HEK293T (cell line): ENCODE results near the gene SCG5.

Experiments
- CTCF ChIA-PET: fragments of 350-600 bp; formaldehyde crosslinking; extraction: SDS; loops from one replicate; lab custom pipeline; 2021; ENCODE audit warnings: antibody characterized with exemption, inconsistent platforms; lab: Yijun Ruan, JAX
- POLR2A ChIA-PET: fragments of 350-600 bp; formaldehyde crosslinking; extraction: SDS; loops from one replicate; lab custom pipeline; 2020; ENCODE audit warnings: antibody characterized with exemption, inconsistent platforms; lab: Yijun Ruan, JAX
- DNase-seq: peaks from one replicate; pipeline ENCODE4 v3.0.0; 2012; ENCODE audit warnings: mixed read lengths; ENCODE audit errors: extremely low spot score
- ARNT ChIP-seq: fragments of 450-650 bp; IDR thresholded peaks from 2 replicates; pipeline ENCODE4 v1.6.1; 2017; ENCODE audit warnings: mild to moderate bottlenecking
- BHLHE40 ChIP-seq: fragments of 450-650 bp; IDR thresholded peaks from 2 replicates; pipeline ENCODE4 v1.6.1; 2016; ENCODE audit warnings: mild to moderate bottlenecking, moderate library complexity, borderline replicate concordance
- CTBP1 ChIP-seq: fragments of 450-650 bp; IDR thresholded peaks from 2 replicates; pipeline ENCODE4 v1.6.1; 2016; ENCODE audit warnings: borderline replicate concordance
- ELF4 ChIP-seq: fragments of 450-650 bp; IDR thresholded peaks from 2 replicates; pipeline ENCODE4 v1.6.1; 2017; ENCODE audit warnings: antibody characterized with exemption
- FOXA1 ChIP-seq: fragments of 450-650 bp; IDR thresholded peaks from 2 replicates; pipeline ENCODE4 v1.6.1; 2016; ENCODE audit warnings: mild to moderate bottlenecking
- FOXK2 ChIP-seq: fragments of 450-650 bp; IDR thresholded peaks from 2 replicates; pipeline ENCODE4 v1.6.1; 2016; ENCODE audit warnings: mild to moderate bottlenecking
- FOXM1 ChIP-seq: fragments of 450-650 bp; IDR thresholded peaks from 2 replicates; pipeline ENCODE4 v1.6.1; 2017; ENCODE audit warnings: mild to moderate bottlenecking, borderline replicate concordance
- HDGF ChIP-seq: fragments of 450-650 bp; IDR thresholded peaks from 2 replicates; pipeline ENCODE4 v1.6.1; 2017; ENCODE audit warnings: antibody characterized with exemption, borderline replicate concordance
- L3MBTL2 ChIP-seq: fragments of 450-650 bp; conservative IDR thresholded peaks from 2 replicates; pipeline ENCODE4 v1.6.1; 2016; ENCODE audit warnings: mild to moderate bottlenecking
- LEF1 ChIP-seq: fragments of 450-650 bp; IDR thresholded peaks from 2 replicates; pipeline ENCODE4 v1.6.1; 2017; ENCODE audit warnings: mild to moderate bottlenecking, borderline replicate concordance
- NFRKB ChIP-seq: fragments of 450-650 bp; IDR thresholded peaks from 2 replicates; pipeline ENCODE4 v1.6.1; 2016; ENCODE audit warnings: mild to moderate bottlenecking, moderate library complexity
- PKNOX1 ChIP-seq: fragments of 450-650 bp; IDR thresholded peaks from 2 replicates; pipeline ENCODE4 v1.6.1; 2016
- SP1 ChIP-seq: fragments of 450-650 bp; IDR thresholded peaks from 2 replicates; pipeline ENCODE4 v1.6.1; 2017
- SUZ12 ChIP-seq: fragments of 450-650 bp; IDR thresholded peaks from 2 replicates; pipeline ENCODE4 v1.6.1; 2016; ENCODE audit warnings: mild to moderate bottlenecking
- TARDBP ChIP-seq: fragments of 450-650 bp; IDR thresholded peaks from 2 replicates; pipeline ENCODE4 v1.6.1; 2016
- ZNF384 ChIP-seq: fragments of 450-650 bp; IDR thresholded peaks from 2 replicates; pipeline ENCODE4 v1.6.1; 2016

SCG5 gene

GRCh38 chr15:32746116-32746857, 104.8 kb downstream of the SCG5 start:
- ChIA-PET CTCF (no interaction called here), POLR2A (no interaction called here)
- DNase-seq = no peak
- TF ChIP-seq CTBP1 (no peak), ARNT (no peak), FOXK2 (no peak), PKNOX1 (no peak), HDGF (no peak), FOXM1 (no peak), NFRKB (no peak), FOXA1 (no peak), ELF4 (no peak), SP1 (no peak), LEF1 (no peak), BHLHE40 (no peak), L3MBTL2 (no peak), SUZ12 (no peak), ZNF384 (no peak), TARDBP (no peak)
